Caco-2 (cell line): Measurements from ENCODE around the gene SF3B5. TPM values are rescaled to one million over a fixed set of nuclear protein-coding genes. Genes with fewer than 3 reads are reported as not detected.

ENCODE experiments used
- BruUV-seq: library from RNA; stranded (reverse); fragments of 400-500 nt; replicated peaks from 2 replicates; lab custom pipeline; 2021; lab: Mats Ljungman, UMichigan
- CTCF ChIA-PET: fragments of 300-600 bp; sonication (Branson Sonifier 250); formaldehyde crosslinking; loops from one replicate; lab custom pipeline; 2022; ENCODE audit warnings: antibody characterized with exemption; lab: Charles Lee
- POLR2A ChIA-PET: fragments of 300-600 bp; sonication (Branson Sonifier 250); formaldehyde crosslinking; loops from one replicate; lab custom pipeline; 2022; ENCODE audit warnings: antibody characterized with exemption; lab: Charles Lee
- DNase-seq, 2 experiments: peaks; one replicate each; pipeline versions ENCODE4 v3.0.0 to v3.0.0-alpha.2; 2020 to 2022
- H3K27me3 ChIP-seq: replicated peaks from 2 replicates; pipeline ENCODE4 v1.6.0; 2011; ENCODE audit warnings: low read length; ENCODE audit not compliant: control insufficient read depth, insufficient read depth
- H3K36me3 ChIP-seq: 2 replicates; pipeline ENCODE4 v1.5.1; 2011; ENCODE audit warnings: low read length; ENCODE audit not compliant: control insufficient read depth, insufficient read depth
- H3K4me1 ChIP-seq: fragments of 250-450 bp; sonication (Bioruptor Pico); 2 replicates; pipeline ENCODE4 v1.5.1; 2020; ENCODE audit warnings: mild to moderate bottlenecking
- H3K4me3 ChIP-seq: 2 replicates; pipeline ENCODE4 v1.5.1; 2011; ENCODE audit warnings: low read depth, mild to moderate bottlenecking, control low read depth, low read length
- H3K9me3 ChIP-seq: fragments of 250-450 bp; sonication (Bioruptor Pico); 2 replicates; pipeline ENCODE4 v1.5.1; 2020; ENCODE audit warnings: mild to moderate bottlenecking, moderate library complexity
- H3K27ac Mint-ChIP-seq: one replicate; pipeline ENCODE4 v1.8.0; 2022; ENCODE audit warnings: mixed read lengths; ENCODE audit not compliant: unreplicated experiment
- H3K27me3 Mint-ChIP-seq: one replicate; pipeline ENCODE4 v1.8.0; 2022; ENCODE audit warnings: mixed read lengths; ENCODE audit not compliant: insufficient read depth, unreplicated experiment
- H3K36me3 Mint-ChIP-seq: one replicate; pipeline ENCODE4 v1.8.0; 2022; ENCODE audit warnings: mild to moderate bottlenecking, mixed read lengths; ENCODE audit not compliant: insufficient read depth, unreplicated experiment
- H3K4me1 Mint-ChIP-seq: one replicate; pipeline ENCODE4 v1.8.0; 2022; ENCODE audit warnings: low read depth, mixed read lengths; ENCODE audit not compliant: unreplicated experiment
- H3K4me3 Mint-ChIP-seq: one replicate; pipeline ENCODE4 v1.8.0; 2022; ENCODE audit warnings: mild to moderate bottlenecking, moderate library complexity, mixed read lengths; ENCODE audit not compliant: unreplicated experiment
- H3K9me3 Mint-ChIP-seq: one replicate; pipeline ENCODE4 v1.8.0; 2022; ENCODE audit warnings: mixed read lengths; ENCODE audit not compliant: unreplicated experiment
- intact Hi-C: fragments of 100-400 bp; cut with micrococcal nuclease; formaldehyde crosslinking; loops from one replicate; pipeline ENCODE4 v1.10.0; 2022; ENCODE audit not compliant: unreplicated experiment
- total RNA-seq: library from RNA; stranded (reverse); gene quantifications from 2 replicates; pipeline ENCODE4 v1.2.3, GENCODE V29; 2022
- TF ChIP-seq, protein P1 (sequence below), 2 experiments: fragments of 200-600 bp in 1 of 2; IDR thresholded peaks; 1 replicate in 1 of 2; 2 replicates in 1 of 2; pipeline versions ENCODE4 v1.5.1 to v1.8.0; 2011 to 2022; ENCODE audit warnings: antibody characterized with exemption in 1 of 2, control low read depth in 1 of 2, inconsistent platforms in 1 of 2, low read depth in 1 of 2, low read length in 1 of 2, mild to moderate bottlenecking in 1 of 2, moderate library complexity in 1 of 2; ENCODE audit not compliant: insufficient read depth in 1 of 2, severe bottlenecking in 1 of 2, unreplicated experiment in 1 of 2

Gene SF3B5
- total RNA-seq, 1 experiment from 2014 or later: 84.6 TPM

GRCh38 chr6:144068794-144069193 is 26.6 kb downstream of the SF3B5 start:
- no TSS peak for BruUV-seq
- H3K36me3 ChIP-seq: no peaks in the 10 kb centered on the region
- H3K27me3 ChIP-seq: no peaks in the 10 kb centered on the region
- H3K4me1 ChIP-seq: peaks cover 3% of the 10 kb centered on the region; the same call in 1 of the 2 replicates
- TF ChIP-seq, protein P1, sequence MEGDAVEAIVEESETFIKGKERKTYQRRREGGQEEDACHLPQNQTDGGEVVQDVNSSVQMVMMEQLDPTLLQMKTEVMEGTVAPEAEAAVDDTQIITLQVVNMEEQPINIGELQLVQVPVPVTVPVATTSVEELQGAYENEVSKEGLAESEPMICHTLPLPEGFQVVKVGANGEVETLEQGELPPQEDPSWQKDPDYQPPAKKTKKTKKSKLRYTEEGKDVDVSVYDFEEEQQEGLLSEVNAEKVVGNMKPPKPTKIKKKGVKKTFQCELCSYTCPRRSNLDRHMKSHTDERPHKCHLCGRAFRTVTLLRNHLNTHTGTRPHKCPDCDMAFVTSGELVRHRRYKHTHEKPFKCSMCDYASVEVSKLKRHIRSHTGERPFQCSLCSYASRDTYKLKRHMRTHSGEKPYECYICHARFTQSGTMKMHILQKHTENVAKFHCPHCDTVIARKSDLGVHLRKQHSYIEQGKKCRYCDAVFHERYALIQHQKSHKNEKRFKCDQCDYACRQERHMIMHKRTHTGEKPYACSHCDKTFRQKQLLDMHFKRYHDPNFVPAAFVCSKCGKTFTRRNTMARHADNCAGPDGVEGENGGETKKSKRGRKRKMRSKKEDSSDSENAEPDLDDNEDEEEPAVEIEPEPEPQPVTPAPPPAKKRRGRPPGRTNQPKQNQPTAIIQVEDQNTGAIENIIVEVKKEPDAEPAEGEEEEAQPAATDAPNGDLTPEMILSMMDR (IDR thresholded peaks at IDR 0.05; ENCODE audit: insufficient read depth in 1 of 2, low read depth in 1 of 2, low read length in 1 of 2, severe bottlenecking in 1 of 2, unreplicated experiment in 1 of 2): no peak
- CTCF ChIA-PET: no interaction called here
- intact Hi-C loops: no loop called here
- DNase-seq: no peak
- Mint-ChIP-seq H3K4me3 (no peak overlapping the region), H3K9me3 (no peaks in the 10 kb centered on the region), H3K4me1 (no peaks in the 10 kb centered on the region), H3K27ac (no peak overlapping the region), H3K27me3 (peaks cover 31% of the 10 kb centered on the region), H3K36me3 (no peaks in the 10 kb centered on the region)
- POLR2A ChIA-PET: no interaction called here
- no peak overlapping the region for H3K4me3 ChIP-seq
- H3K9me3 ChIP-seq: no peaks in the 10 kb centered on the region

DNA sequence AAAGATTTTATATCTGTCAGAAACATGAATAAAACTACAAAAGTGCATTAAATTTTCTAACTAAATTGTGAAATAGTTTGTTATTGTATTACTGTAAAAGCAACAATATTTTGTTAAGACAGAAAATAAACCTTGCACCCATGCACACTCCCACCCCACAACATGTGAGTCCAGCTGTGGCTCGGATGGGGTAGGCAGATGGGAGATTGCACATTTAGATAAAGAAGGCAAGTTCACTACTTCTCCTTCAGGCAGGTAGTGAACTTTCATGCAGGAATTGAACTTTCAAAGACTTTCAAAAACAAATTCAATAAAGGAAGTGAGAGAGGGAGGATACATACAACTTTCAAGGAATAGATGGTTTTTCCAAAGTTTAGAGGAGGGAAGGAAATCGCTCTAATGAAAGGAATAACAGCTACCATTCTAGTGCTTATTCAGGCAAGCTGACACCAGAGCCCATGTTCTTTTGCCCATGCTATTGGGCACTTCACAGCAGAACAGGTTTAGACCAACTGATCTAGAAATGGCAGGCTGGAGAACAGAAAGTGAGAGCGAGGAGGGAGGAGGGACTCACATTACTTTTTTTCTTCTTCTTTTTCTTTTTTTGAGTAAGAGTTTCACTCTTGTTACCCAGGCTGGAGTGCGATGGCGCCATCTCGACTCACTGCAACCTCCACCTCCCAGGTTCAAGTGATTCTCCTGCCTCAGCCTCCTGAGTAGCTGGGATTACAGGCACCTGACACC is 28.5 kb downstream of the SF3B5 start:
- Mint-ChIP-seq H3K36me3 (no peaks in the 10 kb centered on the region), H3K9me3 (no peaks in the 10 kb centered on the region), H3K27me3 (peaks cover 33% of the 10 kb centered on the region), H3K4me1 (no peaks in the 10 kb centered on the region), H3K4me3 (no peak overlapping the region), H3K27ac (no peak overlapping the region)
- no peaks in the 10 kb centered on the region for H3K9me3 ChIP-seq
- TF ChIP-seq, protein P1 (IDR thresholded peaks at IDR 0.05; ENCODE audit: insufficient read depth in 1 of 2, low read depth in 1 of 2, low read length in 1 of 2, severe bottlenecking in 1 of 2, unreplicated experiment in 1 of 2): no peak
- CTCF ChIA-PET: no interaction called here
- no peaks in the 10 kb centered on the region for H3K36me3 ChIP-seq
- no peak for DNase-seq
- no TSS peak for BruUV-seq
- POLR2A ChIA-PET: no interaction called here
- intact Hi-C loops: no loop called here
- no peak overlapping the region for H3K4me3 ChIP-seq
- no peaks in the 10 kb centered on the region; the same call in 1 of the 2 replicates for H3K27me3 ChIP-seq
- peaks cover 3% of the 10 kb centered on the region; the same call in 1 of the 2 replicates for H3K4me1 ChIP-seq

DNA sequence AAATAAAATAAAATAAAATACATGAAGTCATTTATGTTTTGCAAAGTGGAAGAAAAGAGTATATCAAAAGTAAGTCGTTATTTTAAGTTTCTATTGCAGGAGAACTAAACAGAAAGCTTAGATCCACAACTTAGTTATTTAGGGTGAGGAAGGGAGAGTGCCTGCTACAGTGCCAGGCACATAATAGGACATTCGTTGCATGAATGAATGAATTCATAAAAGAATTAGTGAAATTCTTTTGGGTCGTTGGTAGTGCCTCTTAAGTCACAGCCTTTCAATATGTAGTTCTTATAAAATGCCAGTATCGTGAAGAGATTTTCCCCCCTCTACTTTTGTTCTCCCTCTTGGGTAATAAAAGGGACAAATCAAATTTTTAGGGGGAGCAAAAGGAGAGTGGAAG is 29.1 kb downstream of the SF3B5 start:
- intact Hi-C loops: no loop called here
- H3K36me3 Mint-ChIP-seq: no peaks in the 10 kb centered on the region
- no peak overlapping the region for H3K4me3 Mint-ChIP-seq
- POLR2A ChIA-PET: no interaction called here
- Histone ChIP-seq H3K4me3 (no peak overlapping the region), H3K36me3 (no peaks in the 10 kb centered on the region), H3K27me3 (no peaks in the 10 kb centered on the region; the same call in 1 of the 2 replicates), H3K9me3 (no peaks in the 10 kb centered on the region), H3K4me1 (peaks cover 3% of the 10 kb centered on the region; the same call in 1 of the 2 replicates)
- no peak for DNase-seq
- H3K4me1 Mint-ChIP-seq: no peaks in the 10 kb centered on the region
- H3K27ac Mint-ChIP-seq: no peak overlapping the region
- TF ChIP-seq, protein P1 (IDR thresholded peaks at IDR 0.05; ENCODE audit: insufficient read depth in 1 of 2, low read depth in 1 of 2, low read length in 1 of 2, severe bottlenecking in 1 of 2, unreplicated experiment in 1 of 2): no peak
- CTCF ChIA-PET: no interaction called here
- peaks cover 33% of the 10 kb centered on the region for H3K27me3 Mint-ChIP-seq
- no TSS peak for BruUV-seq
- no peaks in the 10 kb centered on the region for H3K9me3 Mint-ChIP-seq
